Stimulated activated CD4-positive, alpha-beta T cell treated with anti-CD3 and anti-CD28 coated beads, Interleukin-4, amount 100 ng/mL, for 24 hours (primary cell): ENCODE measurements around the gene MAML3.

Experiments
- DNase-seq: peaks from one replicate; pipeline ENCODE4 v3.0.0-alpha.2; 2020

Gene MAML3

DNA sequence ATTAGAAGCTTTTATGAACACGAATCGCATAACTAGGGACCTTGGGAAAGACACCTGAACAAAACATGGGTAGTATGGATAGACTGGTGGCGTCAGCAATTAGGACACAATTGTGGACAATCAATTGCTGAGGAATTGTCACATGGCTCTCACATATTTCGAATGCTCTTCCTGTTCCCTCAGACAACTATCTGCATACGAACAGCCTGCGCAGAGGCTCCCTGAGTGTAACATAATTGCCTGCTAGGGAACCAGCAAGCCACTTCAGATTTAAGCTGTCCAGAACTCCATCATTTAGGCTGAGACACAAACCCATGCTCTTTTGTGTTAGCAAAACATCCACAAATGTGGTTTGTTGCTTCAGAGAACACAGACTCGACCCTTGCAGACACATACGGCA lies 327.6 kb downstream of the MAML3 start:
- no peak for DNase-seq

DNA sequence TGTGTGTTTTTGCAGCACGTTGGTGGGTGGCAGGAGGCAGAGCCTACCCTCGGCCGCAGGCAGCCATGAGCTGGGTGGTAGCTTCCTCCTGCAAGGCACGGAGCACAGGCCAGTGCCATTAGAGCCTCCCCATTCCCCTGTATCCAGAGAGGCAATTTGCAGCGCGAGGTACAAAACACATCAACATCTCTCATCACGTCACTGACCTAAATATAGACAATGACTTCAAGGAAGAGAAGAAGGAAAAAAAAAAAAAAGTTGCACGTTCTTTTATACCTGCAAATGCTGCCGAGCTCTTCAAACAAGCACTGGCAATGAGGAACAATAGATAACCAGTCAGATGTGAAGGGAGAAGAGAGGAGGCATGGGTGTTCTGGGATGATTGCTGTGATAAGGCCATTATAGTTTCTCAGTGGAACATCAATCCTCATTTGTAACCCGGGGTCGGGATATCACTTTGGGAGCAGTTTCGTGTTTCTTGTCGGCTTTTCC lies 328.4 kb downstream of the MAML3 start:
- no peak for DNase-seq

DNA sequence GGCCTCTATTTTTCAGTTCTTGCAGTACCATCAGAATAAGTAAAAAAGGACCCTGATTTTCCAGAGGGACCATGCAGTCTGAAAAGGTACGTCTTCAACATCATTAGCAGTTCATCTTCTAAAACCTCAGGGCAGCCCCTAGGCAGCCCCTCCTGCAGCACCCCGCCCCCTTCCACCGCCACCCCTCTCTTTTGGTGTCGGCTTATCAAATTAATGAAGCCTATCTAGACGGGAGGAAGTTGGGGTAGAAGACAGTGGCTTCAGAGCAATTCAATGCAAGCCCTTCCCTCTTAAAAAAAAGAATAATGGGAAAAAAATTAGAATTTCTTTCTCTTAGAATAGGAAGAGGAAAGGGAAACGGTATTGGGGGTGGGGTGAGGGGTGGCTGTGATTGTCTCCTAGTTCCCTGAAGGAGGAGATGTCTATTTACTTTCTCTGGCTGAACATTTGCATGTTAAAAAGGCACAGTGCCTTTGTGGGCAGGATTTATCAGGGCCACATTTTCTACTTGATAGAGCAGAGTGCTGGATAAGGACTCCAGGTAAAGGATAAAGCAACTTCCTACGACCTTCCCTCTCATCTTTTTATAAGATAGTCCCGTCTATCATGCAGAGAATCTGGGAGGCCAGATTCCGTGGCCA lies 329.0 kb downstream of the MAML3 start:
- DNase-seq: no peak

DNA sequence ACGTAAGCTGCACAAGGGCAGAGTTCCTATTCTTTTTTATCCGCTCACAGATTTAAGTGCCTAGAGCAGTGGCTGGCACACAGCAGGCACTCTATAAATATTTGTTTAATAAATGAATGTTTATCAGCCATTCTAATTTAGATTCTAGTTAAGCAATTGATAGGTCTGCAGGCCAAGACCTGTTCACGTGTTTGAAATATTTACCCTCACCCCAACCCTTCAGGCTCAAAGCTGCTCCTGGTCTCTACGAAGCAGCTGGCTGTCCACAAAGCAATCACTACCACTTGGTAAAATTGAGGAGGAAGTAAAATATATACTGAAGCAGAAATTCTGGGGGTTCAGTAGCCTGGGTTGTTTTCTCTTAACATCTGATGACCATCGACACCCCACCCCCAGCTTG lies 330.2 kb downstream of the MAML3 start:
- DNase-seq: no peak

DNA sequence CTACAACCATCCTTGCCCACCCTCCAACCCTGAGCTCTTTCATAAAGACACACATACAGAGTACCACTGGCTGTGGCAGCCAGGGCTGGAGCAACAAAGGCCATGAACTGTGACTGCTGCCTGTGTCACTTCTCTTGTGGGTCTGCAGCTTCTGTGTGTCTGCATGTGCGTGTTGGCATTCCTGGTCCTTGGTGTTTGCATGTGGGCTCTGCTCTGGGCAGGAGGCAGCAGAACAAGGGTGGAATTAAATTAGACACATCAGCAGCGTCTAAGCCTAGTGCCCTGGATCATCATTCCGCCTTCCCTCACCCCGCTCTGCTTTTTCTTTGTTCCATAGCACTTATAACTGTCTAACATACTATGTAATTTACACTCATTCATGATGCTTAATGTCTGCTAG lies 330.6 kb downstream of the MAML3 start:
- DNase-seq: no peak

DNA sequence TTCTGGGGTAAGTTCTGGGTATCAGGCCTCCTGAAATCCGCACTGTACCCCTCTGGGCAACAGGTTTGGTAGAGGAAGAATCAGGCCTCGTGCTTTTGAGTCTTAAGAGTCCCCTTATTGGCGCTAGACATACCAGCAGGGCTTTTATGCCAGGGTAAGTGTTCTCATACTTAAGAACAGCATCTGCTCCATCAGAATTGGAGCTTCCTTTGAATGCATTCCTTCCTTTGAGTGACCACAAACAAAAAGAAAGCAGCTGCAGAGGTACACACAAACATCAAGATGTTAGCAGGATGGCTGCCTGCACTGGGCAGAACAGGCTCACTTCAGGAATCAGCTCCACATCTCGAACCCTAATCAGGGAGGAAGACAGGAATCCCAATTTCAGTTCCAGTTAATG lies 331.6 kb downstream of the MAML3 start:
- no peak for DNase-seq

DNA sequence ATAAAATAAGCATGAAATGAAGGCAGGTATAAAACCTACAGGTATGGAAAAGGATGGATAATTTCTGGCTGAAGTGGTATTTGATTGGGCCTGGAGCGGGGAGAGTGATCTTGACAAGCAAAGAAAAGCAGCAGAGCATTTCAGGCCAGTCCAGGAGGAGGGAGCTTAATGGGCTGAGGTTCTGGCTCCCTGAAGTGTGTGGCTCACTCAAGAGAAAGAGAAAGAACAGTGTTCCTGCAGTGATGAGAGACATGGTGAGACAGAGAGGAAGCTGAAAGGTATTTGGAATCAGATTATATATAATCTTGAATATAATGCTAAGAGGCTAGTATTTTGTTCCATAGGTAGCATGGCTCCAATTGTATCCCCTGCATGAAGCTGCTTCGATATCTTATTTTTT lies 334.9 kb downstream of the MAML3 start:
- no peak for DNase-seq

DNA sequence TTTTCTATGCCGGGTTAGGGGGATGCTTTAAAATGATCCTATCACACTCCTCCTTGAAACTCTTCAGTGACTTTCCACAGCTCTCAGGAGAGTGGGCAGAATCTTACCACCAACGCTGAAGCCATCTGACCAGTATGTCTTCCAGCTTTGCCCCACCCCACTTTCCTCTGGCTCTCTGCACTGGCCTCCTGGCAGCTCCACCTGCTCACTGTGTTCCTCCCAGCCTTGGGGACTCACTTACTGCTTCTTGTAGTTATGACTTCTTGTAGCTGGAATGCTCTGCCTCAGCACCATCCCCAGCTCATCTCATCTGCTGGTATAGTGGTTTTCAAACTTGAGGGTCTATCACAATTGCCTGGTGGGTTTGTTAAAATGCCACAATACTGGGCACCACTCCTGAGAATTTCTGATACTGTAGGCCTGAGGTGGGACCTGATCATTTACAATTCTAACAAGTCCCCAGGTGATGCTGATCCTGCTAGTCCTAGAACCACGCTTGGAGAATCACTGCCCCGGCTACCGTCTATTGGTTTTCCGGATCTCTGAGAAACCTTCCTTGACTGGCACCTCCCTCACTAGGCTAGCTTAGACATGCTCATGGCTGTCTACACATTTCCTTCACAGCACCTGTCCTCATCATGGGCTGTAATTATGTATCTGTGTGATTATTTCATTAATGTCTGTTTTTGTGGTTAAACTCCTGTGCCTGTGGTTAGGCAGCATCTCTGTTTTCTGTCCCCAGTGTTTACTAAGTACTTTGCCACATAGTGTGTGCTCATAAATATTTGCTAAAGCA lies 336.1 kb downstream of the MAML3 start:
- DNase-seq: no peak

DNA sequence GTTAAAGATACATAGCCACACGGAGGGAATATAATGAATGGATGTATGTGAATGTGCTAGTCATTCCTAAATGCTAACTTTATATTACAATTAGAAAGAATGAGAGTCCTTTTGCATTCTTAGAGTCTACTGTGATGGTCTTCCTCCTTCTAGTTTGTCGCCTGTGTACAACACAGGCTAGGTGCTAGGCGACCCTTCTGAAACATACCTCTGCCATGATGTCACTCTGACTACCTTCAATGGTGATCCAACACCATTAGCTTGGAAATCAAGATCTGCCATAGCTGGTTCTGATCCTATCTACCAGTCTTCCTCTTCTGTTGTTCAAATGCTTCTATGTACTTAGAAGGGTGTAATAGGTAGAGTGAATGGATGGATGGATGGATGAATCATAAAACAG lies 337.1 kb downstream of the MAML3 start:
- DNase-seq: no peak

DNA sequence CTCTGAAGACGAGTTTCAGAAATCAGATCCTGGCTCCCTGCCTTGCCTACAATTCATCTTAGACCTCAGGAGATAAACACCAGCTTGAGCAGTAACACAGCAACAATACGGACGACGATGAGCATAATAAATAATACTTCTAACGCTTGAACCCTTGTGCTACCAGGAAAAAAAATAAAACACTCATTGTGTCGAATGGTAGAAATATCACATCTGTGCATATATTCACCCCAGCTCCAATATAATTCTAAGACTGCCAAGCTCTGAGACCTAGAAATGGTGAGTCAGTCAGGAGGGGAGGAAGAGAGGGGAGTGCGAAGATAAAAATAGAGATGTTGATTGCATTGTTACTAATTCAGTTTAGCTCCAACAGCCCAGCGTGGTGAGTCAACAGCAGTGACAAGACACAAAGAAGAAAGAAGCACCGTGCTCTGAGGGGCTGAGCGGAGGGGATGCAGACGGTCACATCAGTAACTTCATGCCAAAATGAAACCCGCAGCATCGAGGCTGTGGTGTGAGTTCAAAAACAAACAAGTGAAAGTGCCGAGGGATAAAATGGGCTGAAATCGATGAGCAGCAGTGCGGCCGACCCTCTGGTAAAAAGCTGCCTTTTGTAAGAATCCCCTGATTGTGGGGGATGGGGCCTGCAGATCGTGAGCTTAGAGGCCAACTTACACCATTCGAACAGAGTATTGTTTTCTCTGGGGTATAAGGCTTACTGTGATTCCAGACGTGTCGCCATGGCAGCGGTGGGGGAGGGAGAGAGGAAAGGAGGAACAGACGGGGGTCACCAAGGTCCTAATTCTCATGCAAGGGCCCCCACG lies 338.0 kb downstream of the MAML3 start:
- no peak for DNase-seq

DNA sequence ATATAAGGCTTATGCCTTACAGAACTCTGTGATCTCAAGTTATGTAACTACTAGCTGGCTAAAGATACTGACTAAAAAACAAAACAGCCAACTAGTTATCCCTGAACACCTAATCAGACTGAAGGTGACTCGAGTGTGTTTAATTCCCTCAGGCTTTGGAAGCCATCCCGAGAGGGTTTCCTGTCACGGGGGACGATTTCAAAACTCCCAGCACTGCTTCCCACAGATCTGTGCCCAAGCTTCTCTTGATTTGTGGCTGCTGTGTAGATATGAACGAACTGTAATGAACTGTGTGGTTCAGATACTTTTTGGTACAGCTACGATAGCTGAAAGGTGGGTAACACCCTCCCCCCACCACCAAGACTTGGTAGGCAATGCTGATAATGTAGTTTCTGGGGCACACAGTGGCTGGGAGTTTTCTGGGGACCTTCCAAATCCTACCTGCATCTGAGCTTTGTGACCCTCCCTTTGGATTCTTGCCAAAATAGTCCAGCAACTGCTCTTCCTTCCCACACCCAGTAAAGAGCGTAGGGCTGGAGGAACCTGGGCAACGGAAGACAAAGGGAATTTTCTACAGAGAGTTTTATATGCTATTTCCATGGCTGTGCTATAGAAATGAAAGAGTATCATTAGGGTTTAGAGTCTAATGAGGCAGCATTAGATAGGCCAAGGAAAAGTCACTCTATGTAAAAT lies 339.5 kb downstream of the MAML3 start:
- no peak for DNase-seq

DNA sequence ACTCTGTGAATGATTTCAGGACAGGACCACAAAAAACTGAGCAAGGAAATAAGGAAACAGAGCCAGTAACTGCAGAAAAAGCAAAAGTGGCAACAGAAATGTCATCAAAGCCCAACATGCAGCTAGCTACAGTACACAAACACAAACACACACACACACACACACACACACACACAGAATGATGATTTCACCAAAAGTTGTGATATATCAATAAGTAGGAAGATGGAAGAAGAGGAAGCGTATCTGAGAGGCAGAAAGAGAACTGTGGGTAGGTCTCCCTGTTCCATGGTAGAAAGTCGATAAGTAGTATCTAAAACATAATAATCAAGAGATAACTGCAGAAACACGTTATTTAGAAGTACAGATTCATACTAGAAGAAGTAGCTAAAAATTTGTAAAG lies 340.1 kb downstream of the MAML3 start:
- DNase-seq: no peak

DNA sequence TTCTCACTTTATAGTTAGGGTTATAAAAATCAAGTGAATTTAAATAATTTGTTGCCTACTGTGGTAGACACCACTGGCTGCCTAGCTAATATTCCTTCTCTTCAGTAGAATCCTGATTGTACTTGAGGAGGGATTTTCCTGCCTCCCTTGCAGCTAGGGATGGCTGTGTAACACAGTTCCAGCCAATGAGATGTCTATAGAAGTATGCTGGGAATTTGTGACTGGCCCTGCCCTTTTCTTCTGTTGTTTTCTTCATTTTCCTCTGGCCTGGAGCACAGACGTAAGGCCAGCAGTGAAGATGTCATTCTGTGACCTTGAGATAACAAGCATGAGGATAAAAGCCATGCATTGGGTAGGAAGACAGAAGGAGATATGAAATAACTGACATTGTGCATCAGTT lies 343.3 kb downstream of the MAML3 start:
- no peak for DNase-seq

DNA sequence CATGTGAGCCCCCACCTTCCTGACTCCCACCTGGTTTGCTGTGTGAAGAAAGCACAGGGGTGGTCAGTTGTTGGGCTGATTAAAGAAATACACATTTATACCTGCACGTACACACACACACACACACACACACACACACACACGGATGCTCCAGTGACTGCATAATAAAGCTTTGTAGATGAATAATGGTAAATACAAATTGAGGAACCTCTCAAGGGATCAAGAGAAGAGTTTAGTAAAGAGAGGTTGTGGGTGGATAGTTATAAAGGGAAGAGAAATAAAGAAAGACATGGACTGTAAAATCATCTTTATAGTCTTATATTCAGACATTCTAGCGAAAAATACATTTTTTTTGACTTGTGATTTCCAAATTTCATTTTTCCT lies 344.2 kb downstream of the MAML3 start:
- no peak for DNase-seq

DNA sequence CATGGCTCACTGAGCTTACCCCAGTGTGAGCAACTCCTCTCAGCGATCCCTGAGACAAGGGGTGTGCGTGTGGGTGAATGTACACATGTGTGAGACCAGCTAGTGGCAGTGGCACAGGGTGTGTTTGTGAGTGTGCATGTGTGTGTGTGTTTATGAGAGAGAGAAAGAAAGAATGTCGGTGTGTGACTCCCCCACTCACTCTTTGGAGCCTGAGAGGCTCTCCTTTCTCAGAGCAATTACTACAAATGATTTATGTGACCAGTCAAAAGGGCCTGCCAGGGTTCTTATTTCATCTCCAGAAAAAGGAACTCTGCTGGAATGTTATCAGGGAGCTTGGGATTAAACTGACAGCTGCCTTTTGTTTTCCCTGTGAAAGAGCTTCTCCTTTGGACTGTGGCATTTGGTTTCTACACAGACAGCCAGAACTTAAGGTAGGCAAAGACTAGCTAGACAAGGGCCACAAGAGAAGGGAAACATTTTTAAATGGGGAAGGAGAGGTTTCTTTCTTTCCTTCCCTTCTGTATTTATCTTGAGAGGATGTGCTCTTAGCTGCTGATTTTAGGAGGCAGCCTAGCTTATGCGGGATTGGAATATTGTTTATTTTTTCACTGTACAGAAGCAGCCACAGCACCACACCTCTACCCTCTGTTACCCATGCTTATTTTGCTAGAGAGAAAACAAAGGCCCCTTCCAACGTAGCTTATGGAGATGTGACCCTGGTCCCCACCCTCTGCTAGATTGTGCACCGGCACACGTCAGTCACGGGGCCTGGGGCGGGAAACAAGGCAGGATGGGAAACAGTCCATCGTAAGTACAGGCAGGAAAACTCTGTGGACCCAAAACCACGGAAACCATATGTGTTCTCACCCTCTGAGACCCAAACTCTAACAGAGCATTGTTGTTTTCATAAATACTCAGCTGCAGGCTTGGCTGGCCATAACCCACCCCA lies 344.9 kb downstream of the MAML3 start:
- no peak for DNase-seq

DNA sequence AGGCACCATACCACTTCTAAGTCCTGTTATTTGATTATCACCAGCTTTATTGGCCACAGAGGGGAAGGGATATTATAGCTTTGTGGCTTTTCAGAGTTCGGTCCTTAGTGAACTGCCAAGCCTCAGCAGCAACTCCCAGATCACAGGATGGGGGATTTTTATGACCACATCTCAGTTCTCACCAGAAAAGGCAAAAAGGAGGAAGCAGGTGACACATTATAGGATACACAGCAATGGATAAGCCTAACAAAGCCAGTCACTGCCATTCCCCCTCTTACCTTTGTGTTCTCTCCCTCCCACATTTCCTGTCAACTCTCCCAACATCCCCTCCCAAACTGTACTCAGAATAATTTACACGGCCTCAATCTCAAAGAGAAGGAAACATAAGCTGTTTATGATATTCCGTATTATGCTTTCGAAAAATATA lies 345.6 kb downstream of the MAML3 start:
- DNase-seq: no peak

DNA sequence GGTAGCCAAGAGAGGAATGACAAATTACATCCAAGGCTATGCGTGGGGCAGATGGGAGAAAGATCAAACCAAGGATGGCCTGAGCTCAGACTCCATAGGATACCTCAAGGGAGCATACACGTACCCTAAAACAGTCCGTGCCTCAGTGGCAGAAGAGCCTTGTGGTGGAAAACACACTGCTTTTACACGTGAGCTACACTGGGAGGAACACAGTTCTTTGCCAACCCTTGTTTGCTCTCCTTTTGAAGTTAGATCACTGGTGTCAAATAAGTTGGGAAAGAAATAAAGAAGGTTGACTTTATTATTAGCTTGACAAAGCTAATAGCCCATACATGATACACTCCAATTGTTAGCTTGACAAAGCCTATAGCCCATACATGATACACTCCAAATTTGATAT lies 346.5 kb downstream of the MAML3 start:
- DNase-seq: no peak

DNA sequence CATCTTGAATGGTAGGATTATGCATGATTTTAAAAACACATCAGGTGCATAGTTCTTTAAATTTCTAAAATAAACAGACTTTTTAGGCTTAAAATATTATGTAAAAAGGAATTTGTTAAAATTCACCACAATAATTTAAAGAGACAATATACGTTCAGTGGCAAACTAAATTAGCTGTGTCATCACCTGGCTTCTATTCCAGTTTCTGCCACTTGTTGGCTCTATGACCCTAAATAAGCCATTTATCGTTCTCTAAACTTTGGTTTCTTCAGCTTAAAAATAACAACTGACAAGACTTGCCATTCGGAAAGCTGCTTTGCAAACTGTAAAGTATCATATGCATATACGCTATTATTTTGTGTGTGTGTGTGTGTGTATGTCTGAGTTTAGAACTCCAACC lies 347.1 kb downstream of the MAML3 start:
- no peak for DNase-seq

DNA sequence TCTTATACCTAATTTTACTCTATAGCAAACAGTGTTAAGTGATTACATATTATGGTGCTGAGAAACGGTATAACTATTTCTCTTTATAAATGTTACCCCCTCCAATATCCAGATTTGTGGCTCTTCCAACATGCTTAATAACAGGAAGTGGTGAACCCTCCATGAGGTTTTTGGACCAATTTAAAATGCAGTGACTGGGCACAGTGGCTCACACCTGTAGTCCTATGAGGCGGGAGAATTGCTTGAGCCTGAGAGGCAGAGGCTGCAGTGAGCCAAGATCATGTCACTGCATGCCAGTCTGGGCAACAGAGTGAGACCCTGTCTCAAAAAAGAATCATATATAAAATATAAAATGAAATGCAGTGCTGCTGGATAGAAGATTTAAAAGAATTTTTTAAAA lies 351.1 kb downstream of the MAML3 start:
- no peak for DNase-seq

DNA sequence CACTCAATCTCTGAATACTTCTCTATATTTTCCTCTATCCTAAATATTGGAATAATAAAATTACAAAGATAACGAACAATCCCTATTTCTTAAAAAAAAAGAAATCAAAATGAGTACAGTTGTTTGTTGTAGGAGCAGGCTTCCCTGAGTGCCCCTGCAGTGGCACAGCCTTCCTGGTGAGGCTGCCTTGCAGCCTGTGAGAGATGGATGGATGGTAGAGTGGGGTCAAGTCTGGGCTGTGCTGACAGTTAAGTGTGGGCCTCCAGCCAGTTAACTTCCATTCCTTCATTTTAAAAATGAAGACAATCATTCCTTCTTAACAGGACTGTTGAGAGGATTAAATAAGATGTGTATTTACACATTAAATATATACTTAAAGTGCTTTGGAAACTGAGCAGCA lies 351.5 kb downstream of the MAML3 start:
- no peak for DNase-seq

DNA sequence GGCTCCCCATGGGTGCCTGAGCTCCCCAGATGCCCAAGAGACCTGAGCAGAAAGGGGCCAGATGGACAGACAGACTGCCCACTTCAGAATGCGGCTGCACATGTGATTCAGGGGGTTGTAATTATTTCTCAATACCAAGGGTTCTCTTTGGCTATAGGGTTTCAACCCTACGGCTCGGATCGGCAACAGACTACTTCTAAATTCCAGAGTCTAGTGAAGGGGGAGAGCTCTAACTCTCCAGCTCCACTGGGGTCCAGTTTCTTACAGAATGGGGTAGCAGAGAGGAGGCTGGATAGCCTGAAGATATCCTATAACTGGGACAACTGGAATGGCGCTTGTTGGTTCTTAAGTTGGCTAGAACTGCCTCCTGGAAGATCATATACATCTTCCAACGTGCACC lies 352.1 kb downstream of the MAML3 start:
- DNase-seq: no peak

DNA sequence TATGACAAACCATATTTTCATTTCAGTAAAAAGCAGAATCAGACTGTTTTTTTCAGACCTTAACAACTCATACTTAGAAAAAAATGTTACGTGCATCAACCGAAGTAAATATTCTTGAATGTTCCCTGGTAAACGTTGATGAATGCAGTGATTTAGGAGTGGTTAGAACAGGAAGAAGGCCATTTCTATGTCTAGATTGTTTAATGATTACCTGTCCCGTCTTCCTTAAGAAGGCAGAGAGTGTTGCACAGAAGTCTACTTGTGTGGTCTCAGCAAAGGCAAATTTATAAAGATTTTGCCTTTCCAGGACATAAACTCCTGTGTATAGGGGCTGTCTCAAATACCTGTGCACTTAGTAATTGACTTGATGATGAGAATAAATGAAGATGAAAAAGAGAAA lies 353.9 kb downstream of the MAML3 start:
- DNase-seq: no peak
